Measurements from ENCODE around the gene ZP4.

Gene ZP4

DNA sequence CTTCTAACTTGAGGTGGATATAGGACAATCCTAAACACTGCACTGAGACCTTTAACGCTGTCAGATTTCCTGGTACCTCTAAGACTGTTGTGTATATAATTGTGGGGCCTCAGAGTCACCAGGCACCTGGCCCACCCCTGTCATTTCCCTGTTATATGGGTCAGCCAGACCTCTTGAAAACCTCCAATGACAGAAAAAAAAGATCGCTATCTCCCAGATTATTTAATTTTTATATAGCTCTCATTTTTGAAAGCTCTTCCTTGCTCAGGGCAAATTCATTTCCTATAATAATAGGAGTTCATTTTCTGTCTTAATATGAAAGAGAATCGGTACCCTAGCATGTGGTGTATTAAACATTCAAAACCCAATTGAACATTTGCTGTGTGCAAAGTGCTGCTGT lies 56.7 kb downstream of the ZP4 start:
- Histone ChIP-seq H3K9me3 (ENCODE audit: control insufficient read depth, low read length) (no peaks in the 10 kb centered on the region), H2BK15ac (ENCODE audit: low read depth, poor library complexity, severe bottlenecking) (no peak overlapping the region), H3K36me3 (ENCODE audit: control insufficient read depth in 1 of 2, insufficient read depth in 2 of 2, low read depth in 1 of 2, low read length in 2 of 2) (no peaks in the 10 kb centered on the region), H2BK5ac (ENCODE audit: low read depth, low read length, poor library complexity, severe bottlenecking) (no peak overlapping the region), H3K27me3 (ENCODE audit: control insufficient read depth in 1 of 2, insufficient read depth in 1 of 2, low read length in 2 of 2) (no peaks in the 10 kb centered on the region), H3K18ac (ENCODE audit: low read depth in 1 of 2, low read length in 2 of 2) (no peak overlapping the region), H3K9ac (ENCODE audit: low read length) (no peak overlapping the region), H3K4ac (ENCODE audit: low read depth in 1 of 2, low read length in 2 of 2) (no peak overlapping the region), H4K8ac (ENCODE audit: low read length) (no peak overlapping the region), H3K14ac (ENCODE audit: low read length in 2 of 2) (no peak overlapping the region), H3K79me1 (replicated peaks; ENCODE audit: low read length, poor library complexity, severe bottlenecking) (no peaks in the 10 kb centered on the region), H3K4me1 (ENCODE audit: control insufficient read depth, insufficient read depth, low read depth, low read length) (no peaks in the 10 kb centered on the region), H2BK12ac (ENCODE audit: low read length in 2 of 2) (no peak overlapping the region), H4K91ac (ENCODE audit: low read length) (no peak overlapping the region), H3K23ac (ENCODE audit: low read length in 2 of 2) (no peak overlapping the region), H3K4me2 (ENCODE audit: low read length, poor library complexity, severe bottlenecking) (no peak overlapping the region), H3K27ac (ENCODE audit: low read length, poor library complexity, severe bottlenecking) (peak overlapping the region; percentile 27), H2AK5ac (ENCODE audit: low read length, severe bottlenecking) (peak overlapping the region; percentile 76), H2AFZ (ENCODE audit: low read depth, low read length) (no peak overlapping the region), H3K4me3 (ENCODE audit: insufficient read depth in 1 of 2, low read depth in 1 of 2, low read length in 2 of 2) (no peak overlapping the region), H2BK120ac (ENCODE audit: low read depth, low read length) (no peak overlapping the region)
- 50% methylated on average over 2 of the region's 3 CpGs for WGBS
- no peak for DNase-seq

DNA sequence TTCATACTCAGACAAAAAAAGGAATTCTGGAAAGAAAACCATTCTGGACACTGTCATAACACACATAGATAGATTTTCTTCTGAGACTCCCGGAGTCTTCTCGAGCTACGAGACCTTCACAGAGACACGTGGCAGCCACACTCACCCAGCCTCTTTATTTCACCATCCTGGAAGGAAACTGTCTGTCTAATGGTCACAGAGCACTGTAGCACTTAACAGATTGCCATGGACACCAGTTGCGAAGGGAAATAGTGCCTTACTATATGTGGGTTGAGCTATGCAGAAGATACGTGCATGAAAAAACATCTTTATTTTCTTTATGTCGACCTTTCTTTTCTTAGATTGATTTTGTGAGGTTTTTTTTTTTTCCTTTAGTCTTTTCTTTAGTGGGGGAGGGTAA lies 57.9 kb downstream of the ZP4 start:
- Histone ChIP-seq H2AK5ac (ENCODE audit: low read length, severe bottlenecking) (no peak overlapping the region), H2BK120ac (ENCODE audit: low read depth, low read length) (no peak overlapping the region), H3K9me3 (ENCODE audit: control insufficient read depth, low read length) (no peaks in the 10 kb centered on the region), H3K27me3 (ENCODE audit: control insufficient read depth in 1 of 2, insufficient read depth in 1 of 2, low read length in 2 of 2) (no peaks in the 10 kb centered on the region), H3K4ac (ENCODE audit: low read depth in 1 of 2, low read length in 2 of 2) (no peak overlapping the region), H2BK12ac (ENCODE audit: low read length in 2 of 2) (no peak overlapping the region), H2AFZ (ENCODE audit: low read depth, low read length) (no peak overlapping the region), H4K91ac (ENCODE audit: low read length) (no peak overlapping the region), H2BK15ac (ENCODE audit: low read depth, poor library complexity, severe bottlenecking) (no peak overlapping the region), H3K18ac (ENCODE audit: low read depth in 1 of 2, low read length in 2 of 2) (no peak overlapping the region), H4K8ac (ENCODE audit: low read length) (no peak overlapping the region), H3K36me3 (ENCODE audit: control insufficient read depth in 1 of 2, insufficient read depth in 2 of 2, low read depth in 1 of 2, low read length in 2 of 2) (no peaks in the 10 kb centered on the region), H2BK5ac (ENCODE audit: low read depth, low read length, poor library complexity, severe bottlenecking) (no peak overlapping the region), H3K14ac (ENCODE audit: low read length in 2 of 2) (no peak overlapping the region), H3K4me3 (ENCODE audit: insufficient read depth in 1 of 2, low read depth in 1 of 2, low read length in 2 of 2) (no peak overlapping the region), H3K79me1 (replicated peaks; ENCODE audit: low read length, poor library complexity, severe bottlenecking) (no peaks in the 10 kb centered on the region), H3K4me1 (ENCODE audit: control insufficient read depth, insufficient read depth, low read depth, low read length) (no peaks in the 10 kb centered on the region), H3K4me2 (ENCODE audit: low read length, poor library complexity, severe bottlenecking) (no peak overlapping the region), H3K27ac (ENCODE audit: low read length, poor library complexity, severe bottlenecking) (no peak overlapping the region), H3K9ac (ENCODE audit: low read length) (no peak overlapping the region), H3K23ac (ENCODE audit: low read length in 2 of 2) (no peak overlapping the region)
- WGBS, result 82% methylated on average over 6 of the region's 7 CpGs
- DNase-seq, result no peak

Measured in mesenchymal stem cell (in vitro differentiated cells and primary cell).